Glutamatergic neuron (in vitro differentiated cells): ENCODE measurements around the gene OR4E2. TPM values are rescaled to one million over a fixed set of nuclear protein-coding genes. Genes with fewer than 3 reads are reported as not detected.

Source experiments
- DNase-seq: peaks from one replicate; pipeline ENCODE4 v3.0.0; 2022
- H3K27ac Mint-ChIP-seq: one replicate; pipeline ENCODE4 v1.8.0; 2020; ENCODE audit warnings: mild to moderate bottlenecking, mixed read lengths, inconsistent platforms; ENCODE audit not compliant: unreplicated experiment
- H3K27me3 Mint-ChIP-seq: one replicate; pipeline ENCODE4 v1.8.0; 2020; ENCODE audit warnings: mild to moderate bottlenecking, moderate library complexity, mixed read lengths, inconsistent platforms; ENCODE audit not compliant: unreplicated experiment
- H3K36me3 Mint-ChIP-seq: one replicate; pipeline ENCODE4 v1.8.0; 2020; ENCODE audit warnings: mild to moderate bottlenecking, mixed read lengths, inconsistent platforms; ENCODE audit not compliant: unreplicated experiment
- H3K4me1 Mint-ChIP-seq: one replicate; pipeline ENCODE4 v1.8.0; 2020; ENCODE audit warnings: mild to moderate bottlenecking, low read depth, mixed read lengths, inconsistent platforms; ENCODE audit not compliant: unreplicated experiment
- H3K4me3 Mint-ChIP-seq: one replicate; pipeline ENCODE4 v1.8.0; 2020; ENCODE audit warnings: mild to moderate bottlenecking, mixed read lengths, inconsistent platforms; ENCODE audit not compliant: unreplicated experiment
- H3K9me3 Mint-ChIP-seq: one replicate; pipeline ENCODE4 v1.8.0; 2020; ENCODE audit warnings: mild to moderate bottlenecking, moderate library complexity, mixed read lengths, inconsistent platforms; ENCODE audit not compliant: unreplicated experiment
- total RNA-seq: library from RNA; stranded (reverse); fragmentation: NEBNext Ultra II Directional; extraction: Animal tissue kit (Norgen Biotek cat#: 25700); gene quantifications from one replicate; pipeline ENCODE4 v1.2.1, GENCODE V29; 2021; ENCODE audit not compliant: unreplicated experiment
- TF ChIP-seq, protein P1 (sequence below): fragments of 200-600 bp; sonication (generic); IDR thresholded peaks from one replicate; pipeline ENCODE4 v1.5.0; 2021; ENCODE audit not compliant: partially characterized antibody, unreplicated experiment

Gene OR4E2
- total RNA-seq, 1 donor from 2014 or later, result not detected

DNA sequence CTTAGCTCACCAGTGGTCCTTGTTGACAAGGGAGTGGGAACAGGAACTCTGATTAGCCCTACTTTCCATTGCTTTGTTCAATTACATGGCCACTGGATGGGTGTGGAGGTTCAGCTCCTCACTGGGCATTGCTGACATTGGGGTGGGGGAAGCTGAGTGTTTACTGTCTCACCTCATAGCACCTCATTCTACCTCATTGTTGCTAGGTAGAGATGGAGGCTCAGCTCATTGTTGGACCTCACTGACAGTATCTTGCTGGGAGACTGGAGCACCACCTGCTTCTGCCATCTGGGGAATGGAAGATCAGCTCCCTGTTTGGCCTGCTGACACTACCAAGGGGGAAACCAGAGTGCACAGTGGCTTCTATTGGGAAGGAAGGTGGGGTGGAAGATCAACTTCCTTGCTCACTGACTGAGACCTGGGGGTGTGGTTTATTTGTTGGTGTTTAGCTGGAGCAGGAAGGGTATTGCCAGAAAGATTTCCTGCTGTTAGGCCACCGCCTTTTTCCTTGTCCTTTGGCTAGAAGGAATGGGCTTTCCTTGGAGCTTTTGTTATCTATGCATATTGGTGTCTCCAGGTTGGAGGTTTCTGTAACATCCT is 1.3 kb upstream of the OR4E2 start:
- Mint-ChIP-seq H3K4me1 (no peaks in the 10 kb centered on the region), H3K27ac (no peak overlapping the region), H3K4me3 (no peak overlapping the region), H3K9me3 (peaks cover 3% of the 10 kb centered on the region), H3K27me3 (no peaks in the 10 kb centered on the region), H3K36me3 (no peaks in the 10 kb centered on the region)
- DNase-seq, result no peak
- TF ChIP-seq, protein P1, sequence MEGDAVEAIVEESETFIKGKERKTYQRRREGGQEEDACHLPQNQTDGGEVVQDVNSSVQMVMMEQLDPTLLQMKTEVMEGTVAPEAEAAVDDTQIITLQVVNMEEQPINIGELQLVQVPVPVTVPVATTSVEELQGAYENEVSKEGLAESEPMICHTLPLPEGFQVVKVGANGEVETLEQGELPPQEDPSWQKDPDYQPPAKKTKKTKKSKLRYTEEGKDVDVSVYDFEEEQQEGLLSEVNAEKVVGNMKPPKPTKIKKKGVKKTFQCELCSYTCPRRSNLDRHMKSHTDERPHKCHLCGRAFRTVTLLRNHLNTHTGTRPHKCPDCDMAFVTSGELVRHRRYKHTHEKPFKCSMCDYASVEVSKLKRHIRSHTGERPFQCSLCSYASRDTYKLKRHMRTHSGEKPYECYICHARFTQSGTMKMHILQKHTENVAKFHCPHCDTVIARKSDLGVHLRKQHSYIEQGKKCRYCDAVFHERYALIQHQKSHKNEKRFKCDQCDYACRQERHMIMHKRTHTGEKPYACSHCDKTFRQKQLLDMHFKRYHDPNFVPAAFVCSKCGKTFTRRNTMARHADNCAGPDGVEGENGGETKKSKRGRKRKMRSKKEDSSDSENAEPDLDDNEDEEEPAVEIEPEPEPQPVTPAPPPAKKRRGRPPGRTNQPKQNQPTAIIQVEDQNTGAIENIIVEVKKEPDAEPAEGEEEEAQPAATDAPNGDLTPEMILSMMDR, result no peak

DNA sequence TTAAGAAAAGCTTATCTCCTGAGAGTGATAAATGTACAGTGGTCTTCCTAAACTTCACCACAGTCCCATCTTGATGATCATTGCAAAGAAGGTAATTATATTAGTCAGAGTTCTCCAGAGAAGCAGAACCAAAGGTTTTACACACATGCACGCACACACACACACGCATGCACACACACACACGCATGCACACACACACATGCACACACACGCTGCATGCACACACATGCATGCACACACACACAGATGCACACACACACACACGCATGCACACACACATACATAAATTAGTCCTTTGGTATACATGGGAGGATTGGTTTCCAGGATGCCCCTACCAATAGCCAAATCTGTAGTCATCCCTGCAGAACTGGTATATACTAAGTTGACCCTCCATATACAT is 580 bp downstream of the OR4E2 start:
- peaks cover 3% of the 10 kb centered on the region for H3K9me3 Mint-ChIP-seq
- TF ChIP-seq, protein P1, result no peak
- no peaks in the 10 kb centered on the region for H3K27me3 Mint-ChIP-seq
- H3K4me1 Mint-ChIP-seq, result no peaks in the 10 kb centered on the region
- no peak for DNase-seq
- no peak overlapping the region for H3K4me3 Mint-ChIP-seq
- no peaks in the 10 kb centered on the region for H3K36me3 Mint-ChIP-seq
- H3K27ac Mint-ChIP-seq, result no peak overlapping the region

DNA sequence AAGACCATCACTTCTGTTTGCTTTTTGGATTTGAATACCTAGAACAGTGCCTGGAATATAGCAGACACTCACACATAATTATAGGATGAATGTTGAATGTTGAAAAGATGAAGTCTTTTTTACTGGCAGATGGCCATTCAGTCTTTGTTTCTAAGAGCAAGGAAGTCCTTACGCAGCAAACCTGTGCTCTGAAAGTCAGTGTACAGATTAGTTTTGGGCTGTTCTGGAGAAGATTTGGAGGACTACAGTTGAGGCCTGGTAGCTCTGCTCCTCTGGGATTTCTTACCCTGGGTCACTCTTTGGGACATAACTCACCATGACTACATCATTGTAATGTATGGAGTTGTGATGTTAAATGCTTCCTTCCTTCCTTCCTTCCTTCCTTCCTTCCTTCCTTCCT is 3.3 kb downstream of the OR4E2 start:
- no peak overlapping the region for H3K4me3 Mint-ChIP-seq
- TF ChIP-seq, protein P1, result no peak
- H3K9me3 Mint-ChIP-seq, result no peaks in the 10 kb centered on the region
- no peak overlapping the region for H3K27ac Mint-ChIP-seq
- no peaks in the 10 kb centered on the region for H3K27me3 Mint-ChIP-seq
- no peak for DNase-seq
- H3K36me3 Mint-ChIP-seq, result no peaks in the 10 kb centered on the region
- no peaks in the 10 kb centered on the region for H3K4me1 Mint-ChIP-seq

DNA sequence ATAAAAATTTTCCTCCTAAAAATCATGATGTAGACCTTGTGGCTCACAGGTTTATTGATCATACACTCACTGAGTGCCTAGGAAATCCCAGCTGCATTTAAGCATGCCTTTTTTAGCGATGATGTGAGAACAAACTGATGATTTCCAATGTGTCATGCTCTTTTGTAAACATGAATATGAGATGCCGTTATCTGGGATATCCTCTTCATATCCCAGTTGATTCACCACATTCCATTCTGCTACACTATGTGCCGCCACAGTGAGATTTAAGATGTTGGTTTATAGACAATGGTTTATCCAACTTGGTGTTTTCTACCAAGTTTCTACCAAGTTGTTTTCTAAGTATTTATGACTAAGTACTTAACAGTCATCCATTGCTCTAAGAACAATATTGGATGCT is 14.7 kb downstream of the OR4E2 start:
- Mint-ChIP-seq H3K4me3 (no peak overlapping the region), H3K27me3 (no peaks in the 10 kb centered on the region), H3K27ac (no peak overlapping the region), H3K36me3 (no peaks in the 10 kb centered on the region), H3K9me3 (no peaks in the 10 kb centered on the region), H3K4me1 (no peaks in the 10 kb centered on the region)
- TF ChIP-seq, protein P1, result no peak
- DNase-seq, result no peak

DNA sequence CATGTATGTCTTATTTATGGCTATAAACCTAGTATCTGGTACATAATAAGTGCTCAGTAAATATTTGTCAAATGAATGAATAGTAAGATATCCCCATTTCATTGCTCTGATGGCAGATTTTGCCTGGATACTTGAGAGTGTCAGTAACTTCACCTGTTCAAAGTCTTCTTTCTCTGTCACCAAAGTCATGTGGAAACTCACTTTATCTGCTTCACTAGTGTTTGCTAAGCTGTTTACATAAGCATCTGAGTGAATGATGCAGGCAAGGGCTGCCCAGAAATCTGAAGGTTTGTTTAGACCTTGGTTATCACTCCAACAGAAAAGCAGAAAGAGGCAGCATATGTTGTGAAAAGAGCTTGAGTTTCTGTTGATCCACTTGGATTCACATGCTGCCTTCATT is 15.6 kb downstream of the OR4E2 start:
- H3K27ac Mint-ChIP-seq, result no peak overlapping the region

More for the DNA sequence above, 15.6 kb downstream of the OR4E2 start:
- H3K9me3 Mint-ChIP-seq, result no peaks in the 10 kb centered on the region
- no peak for DNase-seq
- H3K36me3 Mint-ChIP-seq, result no peaks in the 10 kb centered on the region
- no peaks in the 10 kb centered on the region for H3K27me3 Mint-ChIP-seq
- no peak overlapping the region for H3K4me3 Mint-ChIP-seq
- H3K4me1 Mint-ChIP-seq, result no peaks in the 10 kb centered on the region
- TF ChIP-seq, protein P1, result no peak
